B cell (primary cell): ENCODE results near the gene TBC1D2. TPM values are rescaled to one million over a fixed set of nuclear protein-coding genes. Genes with fewer than 3 reads are reported as not detected.

Source experiments
- ATAC-seq: fragments of 200-7000 bp; cut with Tn5 transposase; one replicate; pipeline ENCODE4 v1.10.0; 2021; ENCODE audit warnings: low read depth, mild to moderate bottlenecking, moderate number of reproducible peaks, moderate library complexity
- CTCF ChIA-PET: fragments of 350-600 bp; sonication (Branson Sonifier 250); formaldehyde crosslinking; loops from one replicate; lab custom pipeline; 2021; ENCODE audit warnings: antibody characterized with exemption, inconsistent platforms; lab: Charles Lee
- POLR2A ChIA-PET: fragments of 350-600 bp; sonication (Branson Sonifier 250); formaldehyde crosslinking; loops from one replicate; lab custom pipeline; 2021; ENCODE audit warnings: antibody characterized with exemption; lab: Charles Lee
- DNase-seq: peaks from one replicate; pipeline ENCODE4 v3.0.0; 2013
- H2AFZ ChIP-seq: 2 replicates; pipeline ENCODE4 v1.6.1; 2012; ENCODE audit warnings: mild to moderate bottlenecking, low read depth, low read length; ENCODE audit not compliant: insufficient read depth, poor library complexity, severe bottlenecking
- H3K27ac ChIP-seq, 2 donors: 1 replicate in 1 of 2; 2 replicates in 1 of 2; pipeline ENCODE4 v1.5.1; 2012 to 2013; ENCODE audit warnings: low read length in 2 of 2, mild to moderate bottlenecking in 2 of 2, moderate library complexity in 1 of 2
- H3K27me3 ChIP-seq, 4 experiments: fragments of 200-600 bp in 1 of 4; sonication (generic) in 1 of 4; replicated peaks in 1 of 4; 1 replicate in 2 of 4; 2 replicates in 2 of 4; pipeline versions ENCODE4 v1.6.1 to v1.7.0; 2013 to 2016; ENCODE audit warnings: low read length in 3 of 4, mild to moderate bottlenecking in 2 of 4, mixed read lengths in 1 of 4, moderate library complexity in 1 of 4; ENCODE audit not compliant: insufficient read depth in 4 of 4, control insufficient read depth in 3 of 4; ENCODE audit errors: control extremely low read depth in 1 of 4
- H3K36me3 ChIP-seq, 2 experiments: replicated peaks in 1 of 2; 1 replicate in 1 of 2; 2 replicates in 1 of 2; pipeline versions ENCODE4 v1.6.1 to v1.7.1; 2013; ENCODE audit warnings: low read length in 1 of 2; ENCODE audit not compliant: insufficient read depth in 2 of 2, control insufficient read depth in 1 of 2; ENCODE audit errors: control extremely low read depth in 1 of 2, extremely low read depth in 1 of 2
- H3K4me1 ChIP-seq, 2 donors: fragments of 200-600 bp in 1 of 2; sonication (generic) in 1 of 2; 1 replicate in 1 of 2; 2 replicates in 1 of 2; pipeline versions ENCODE4 v1.5.1 to v1.6.1; 2013 to 2017; ENCODE audit warnings: low read length in 2 of 2; ENCODE audit not compliant: control insufficient read depth in 2 of 2, insufficient read depth in 2 of 2
- H3K4me2 ChIP-seq: replicated peaks from 2 replicates; pipeline ENCODE3; 2012; ENCODE audit warnings: mild to moderate bottlenecking, low read depth, low read length; ENCODE audit not compliant: poor library complexity, severe bottlenecking
- H3K4me3 ChIP-seq, 5 experiments: fragments of 200-600 bp in 1 of 5; sonication (generic) in 1 of 5; 1 replicate in 3 of 5; 2 replicates in 2 of 5; pipeline versions ENCODE4 v1.5.1 to v1.7.0; 2011 to 2016; ENCODE audit warnings: low read length in 4 of 5, mild to moderate bottlenecking in 4 of 5, low read depth in 2 of 5, control low read depth in 1 of 5, moderate library complexity in 1 of 5; ENCODE audit not compliant: insufficient read depth in 1 of 5; ENCODE audit errors: control extremely low read depth in 1 of 5, extremely low read depth in 1 of 5
- H3K79me2 ChIP-seq: fragments of 200-600 bp; sonication (generic); one replicate; pipeline ENCODE4 v1.6.0; 2016; ENCODE audit warnings: low read length; ENCODE audit not compliant: control insufficient read depth, insufficient read depth
- H3K9ac ChIP-seq: fragments of 200-600 bp; sonication (generic); 2 replicates; pipeline ENCODE4 v1.6.1; 2017; ENCODE audit warnings: mild to moderate bottlenecking, low read length, moderate library complexity
- H3K9me3 ChIP-seq, 3 donors: one replicate each; pipeline versions ENCODE4 v1.6.1 to v1.7.1; 2013; ENCODE audit warnings: low read length in 2 of 3; ENCODE audit not compliant: control insufficient read depth in 2 of 3, insufficient read depth in 1 of 3; ENCODE audit errors: control extremely low read depth in 1 of 3
- H4K20me1 ChIP-seq: 2 replicates; pipeline ENCODE4 v1.6.0; 2012; ENCODE audit warnings: mild to moderate bottlenecking, low read length; ENCODE audit not compliant: insufficient read depth, control insufficient read depth, poor library complexity, severe bottlenecking
- H3K27ac Mint-ChIP-seq: one replicate; pipeline ENCODE4 v1.8.0; 2021; ENCODE audit warnings: mixed read lengths
- H3K27me3 Mint-ChIP-seq: one replicate; pipeline ENCODE4 v1.8.0; 2021; ENCODE audit warnings: mixed read lengths
- H3K4me1 Mint-ChIP-seq: one replicate; pipeline ENCODE4 v1.8.0; 2021; ENCODE audit warnings: mixed read lengths
- H3K4me3 Mint-ChIP-seq: one replicate; pipeline ENCODE4 v1.8.0; 2021; ENCODE audit warnings: mixed read lengths
- H3K9me3 Mint-ChIP-seq: one replicate; pipeline ENCODE4 v1.8.0; 2022; ENCODE audit warnings: mixed read lengths; ENCODE audit not compliant: insufficient read depth
- CTCF ChIP-seq: fragments of 200-600 bp; IDR thresholded peaks from one replicate; pipeline ENCODE4 v1.8.0; 2022; ENCODE audit warnings: antibody characterized with exemption, mild to moderate bottlenecking
- EZH2 ChIP-seq: IDR thresholded peaks from 2 replicates; pipeline ENCODE4 v1.6.1; 2012; ENCODE audit warnings: borderline replicate concordance, low read depth, mild to moderate bottlenecking, moderate library complexity, low read length; ENCODE audit not compliant: insufficient read depth, poor library complexity, severe bottlenecking
- WGBS: methylation state at CpG from one replicate; pipeline ENCODE4 v1.1.5; 2013; ENCODE audit warnings: missing lambda C conversion rate; ENCODE audit not compliant: insufficient coverage; 5-methylcytosine and 5-hydroxymethylcytosine counted together
- intact Hi-C: fragments of 100-400 bp; cut with micrococcal nuclease; formaldehyde crosslinking; loops from one replicate; pipeline ENCODE4 v1.10.0; 2022
- polyA plus RNA-seq: library from polyadenylated mRNA; depleted of rRNA; stranded (reverse); fragments of >200 nt; gene quantifications from 2 replicates; pipeline ENCODE4 v1.2.3, GENCODE V29; 2012
- total RNA-seq, 2 donors: library from RNA; stranded (reverse); fragments of 120-200 nt in 1 of 2; gene quantifications; 1 replicate in 1 of 2; 2 replicates in 1 of 2; pipeline versions ENCODE4 v1.2.3 to v1.2.4, GENCODE V29; 2013 to 2022

TBC1D2 gene
- total and polyA plus RNA-seq, 2 donors (not counting 1 experiment from before 2014, with no cell fraction given): 5.0 to 5.3 TPM

DNA sequence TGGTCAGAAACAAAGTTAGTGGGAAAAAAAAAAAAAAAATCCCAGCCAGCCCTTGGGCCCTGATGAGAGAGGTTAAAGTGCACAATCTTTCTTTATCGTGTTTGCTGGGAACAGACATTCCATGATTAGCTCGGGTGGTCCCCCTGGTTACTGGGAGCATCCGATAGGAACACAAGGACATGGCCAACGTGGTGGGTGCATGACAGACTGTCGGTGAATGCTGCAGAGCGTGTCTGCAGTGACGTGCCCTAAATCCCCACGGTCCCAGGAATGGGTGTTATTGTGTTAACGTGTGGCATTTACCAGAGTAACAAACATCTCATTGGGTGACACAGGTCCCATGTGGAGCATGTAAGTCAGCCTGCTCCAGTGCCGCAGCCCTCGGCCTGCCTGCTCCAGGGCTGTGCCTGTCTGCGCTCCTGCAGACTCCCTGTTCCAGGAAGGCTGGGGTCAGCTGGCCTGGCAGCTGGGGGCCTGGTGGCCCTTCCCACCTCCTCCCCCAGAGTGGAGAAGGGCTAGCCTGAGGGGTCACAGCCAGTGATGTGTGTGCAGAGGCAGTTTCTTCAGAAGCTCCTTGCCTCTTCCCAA is 34.3 kb upstream of the TBC1D2 start:
- H3K27ac Mint-ChIP-seq: no peak overlapping the region
- 94% methylated on average over 12 of the region's 12 CpGs for WGBS
- H3K4me1 Mint-ChIP-seq: no peaks in the 10 kb centered on the region
- DNase-seq (no peak), ATAC-seq (no peak)
- TF ChIP-seq CTCF (no peak), EZH2 (no peak)
- Histone ChIP-seq H3K27ac (no peak overlapping the region), H3K4me1 (no peaks in the 10 kb centered on the region), H4K20me1 (no peaks in the 10 kb centered on the region), H3K36me3 (no peaks in the 10 kb centered on the region), H3K9me3 (no peaks in the 10 kb centered on the region), H3K9ac (no peak overlapping the region), H2AFZ (no peak overlapping the region), H3K79me2 (no peaks in the 10 kb centered on the region), H3K4me3 (no peak overlapping the region), H3K27me3 (peaks cover 0 to 4% (median 0%) of the 10 kb centered on the region in 4 experiments), H3K4me2 (no peak overlapping the region)
- intact Hi-C loops: no loop called here
- no peaks in the 10 kb centered on the region for H3K9me3 Mint-ChIP-seq
- POLR2A ChIA-PET: no interaction called here
- CTCF ChIA-PET: no interaction called here
- H3K4me3 Mint-ChIP-seq: no peak overlapping the region
- no peaks in the 10 kb centered on the region for H3K27me3 Mint-ChIP-seq

GRCh38 chr9:98288881-98289280 is 33.4 kb upstream of the TBC1D2 start:
- H3K27me3 ChIP-seq: peaks cover 0 to 5% (median 0%) of the 10 kb centered on the region in 4 experiments
- no peak overlapping the region for H3K27ac Mint-ChIP-seq
- WGBS: 90% methylated on average over 5 of the region's 5 CpGs
- no peaks in the 10 kb centered on the region for H3K36me3 ChIP-seq
- H3K9me3 Mint-ChIP-seq: no peaks in the 10 kb centered on the region
- no peak for ATAC-seq
- H2AFZ ChIP-seq: no peak overlapping the region
- H3K4me3 ChIP-seq: no peak overlapping the region
- TF ChIP-seq CTCF (no peak), EZH2 (no peak)
- no peaks in the 10 kb centered on the region for H3K27me3 Mint-ChIP-seq
- H3K4me1 Mint-ChIP-seq: no peaks in the 10 kb centered on the region
- H4K20me1 ChIP-seq: no peaks in the 10 kb centered on the region
- no peaks in the 10 kb centered on the region for H3K79me2 ChIP-seq
- no peak overlapping the region for H3K4me3 Mint-ChIP-seq
- no peaks in the 10 kb centered on the region for H3K4me1 ChIP-seq
- no peak overlapping the region for H3K9ac ChIP-seq
- H3K4me2 ChIP-seq: no peak overlapping the region
- POLR2A ChIA-PET: no interaction called here
- DNase-seq: no peak
- CTCF ChIA-PET: no interaction called here
- no peak overlapping the region for H3K27ac ChIP-seq
- intact Hi-C loops: no loop called here
- no peaks in the 10 kb centered on the region for H3K9me3 ChIP-seq
